ENCODE data around the gene NFATC3. TPM values are rescaled to one million over a fixed set of nuclear protein-coding genes. Genes with fewer than 3 reads are reported as not detected.

NFATC3 gene
- total RNA-seq, 2 donors from 2014 or later, result 51.1 to 56.7 TPM

GRCh38 chr16:68197250-68197649 is 112.1 kb downstream of the NFATC3 start:
- no peak for TF ChIP-seq CTCF (IDR thresholded peaks at IDR 0.05)

GRCh38 chr16:68200088-68200783 is 115.1 kb downstream of the NFATC3 start:
- TF ChIP-seq CTCF (IDR thresholded peaks at IDR 0.05), result no peak
- no peaks in the 10 kb centered on the region for H3K36me3 ChIP-seq
- ATAC-seq (ENCODE audit: insufficient number of reproducible peaks, low FRiP score, low read depth), result no peak
- no peak overlapping the region for H3K27ac ChIP-seq
- no peaks in the 10 kb centered on the region for H3K9me3 ChIP-seq
- no peak overlapping the region for H3K4me3 ChIP-seq
- no peaks in the 10 kb centered on the region for H3K4me1 ChIP-seq (ENCODE audit: control insufficient read depth in 1 of 2, low read depth in 2 of 2)
- no peak for DNase-seq (ENCODE audit: low spot score)
- H3K27me3 ChIP-seq (replicated peaks; ENCODE audit: insufficient read depth), result no peaks in the 10 kb centered on the region

More at GRCh38 chr16:68197250-68197649, 112.1 kb downstream of the NFATC3 start:
- H3K4me1 ChIP-seq (ENCODE audit: control insufficient read depth in 1 of 2, low read depth in 2 of 2), result no peaks in the 10 kb centered on the region
- H3K27me3 ChIP-seq (replicated peaks; ENCODE audit: insufficient read depth), result no peaks in the 10 kb centered on the region
- H3K27ac ChIP-seq, result no peak overlapping the region
- DNase-seq (ENCODE audit: low spot score), result no peak
- no peak overlapping the region for H3K4me3 ChIP-seq
- no peak for ATAC-seq (ENCODE audit: insufficient number of reproducible peaks, low FRiP score, low read depth)
- H3K36me3 ChIP-seq, result no peaks in the 10 kb centered on the region
- H3K9me3 ChIP-seq, result no peaks in the 10 kb centered on the region

GRCh38 chr16:68202091-68202519 is 116.9 kb downstream of the NFATC3 start:
- Histone ChIP-seq H3K27me3 (replicated peaks; ENCODE audit: insufficient read depth) (no peaks in the 10 kb centered on the region), H3K36me3 (no peaks in the 10 kb centered on the region), H3K27ac (no peak overlapping the region), H3K9me3 (no peaks in the 10 kb centered on the region), H3K4me3 (no peak overlapping the region), H3K4me1 (ENCODE audit: control insufficient read depth in 1 of 2, low read depth in 2 of 2) (no peaks in the 10 kb centered on the region)
- ATAC-seq (ENCODE audit: insufficient number of reproducible peaks, low FRiP score, low read depth) (no peak), DNase-seq (ENCODE audit: low spot score) (no peak)
- TF ChIP-seq CTCF (IDR thresholded peaks at IDR 0.05), result no peak

- Histone ChIP-seq H3K9me3 (no peaks in the 10 kb centered on the region), H3K4me3 (no peak overlapping the region), H3K27me3 (replicated peaks; ENCODE audit: insufficient read depth) (no peaks in the 10 kb centered on the region), H3K36me3 (no peaks in the 10 kb centered on the region), H3K4me1 (ENCODE audit: control insufficient read depth in 1 of 2, low read depth in 2 of 2) (no peaks in the 10 kb centered on the region), H3K27ac (no peak overlapping the region)
- no peak for ATAC-seq (ENCODE audit: insufficient number of reproducible peaks, low FRiP score, low read depth)
- no peak for TF ChIP-seq CTCF (IDR thresholded peaks at IDR 0.05)
- no peak for DNase-seq (ENCODE audit: low spot score)
Measured at GRCh38 chr16:68206245-68206644, 121.1 kb downstream of the NFATC3 start.

- no peak for TF ChIP-seq CTCF (IDR thresholded peaks at IDR 0.05)
- no peak for ATAC-seq (ENCODE audit: insufficient number of reproducible peaks, low FRiP score, low read depth)
Measured at GRCh38 chr16:68214726-68215125, 129.6 kb downstream of the NFATC3 start.

More at GRCh38 chr16:68214726-68215125, 129.6 kb downstream of the NFATC3 start:
- Histone ChIP-seq H3K4me3 (no peak overlapping the region), H3K27me3 (replicated peaks; ENCODE audit: insufficient read depth) (no peaks in the 10 kb centered on the region), H3K36me3 (no peaks in the 10 kb centered on the region), H3K9me3 (no peaks in the 10 kb centered on the region), H3K4me1 (ENCODE audit: control insufficient read depth in 1 of 2, low read depth in 2 of 2) (no peaks in the 10 kb centered on the region), H3K27ac (no peak overlapping the region)
- no peak for DNase-seq (ENCODE audit: low spot score)

Measured in thoracic aorta (tissue), 2 donors.